Neural progenitor cell (in vitro differentiated cells): ENCODE data around the gene AVP. TPM values are rescaled to one million over a fixed set of nuclear protein-coding genes. Genes with fewer than 3 reads are reported as not detected.

Experiments
- DNase-seq: peaks from one replicate; pipeline ENCODE4 v3.0.0-alpha.2; 2016; ENCODE audit warnings: low spot score
- H2AFZ ChIP-seq: fragments of 200-600 bp; sonication (generic); replicated peaks from 2 replicates; pipeline ENCODE4 v1.6.1; 2016; ENCODE audit warnings: antibody characterized with exemption
- H3F3A ChIP-seq: fragments of 200-600 bp; sonication (generic); 2 replicates; pipeline ENCODE4 v1.6.1; 2016; ENCODE audit warnings: antibody characterized with exemption, low read depth
- H3K27ac ChIP-seq: fragments of 200-600 bp; sonication (generic); 2 replicates; pipeline ENCODE4 v1.5.1; 2016; ENCODE audit warnings: mild to moderate bottlenecking
- H3K27me3 ChIP-seq: fragments of 200-600 bp; sonication (generic); 2 replicates; pipeline ENCODE4 v1.6.1; 2016; ENCODE audit warnings: mild to moderate bottlenecking, moderate library complexity
- H3K36me3 ChIP-seq: fragments of 200-600 bp; sonication (generic); 2 replicates; pipeline ENCODE4 v1.5.1; 2016
- H3K4me1 ChIP-seq: fragments of 200-600 bp; sonication (generic); 2 replicates; pipeline ENCODE4 v1.6.1; 2016; ENCODE audit warnings: mixed run types
- H3K4me2 ChIP-seq: fragments of 200-600 bp; sonication (generic); 2 replicates; pipeline ENCODE4 v1.6.1; 2016
- H3K4me3 ChIP-seq: fragments of 200-600 bp; sonication (generic); 2 replicates; pipeline ENCODE4 v1.5.1; 2016
- H3K79me2 ChIP-seq: fragments of 200-600 bp; sonication (generic); 2 replicates; pipeline ENCODE4 v1.6.1; 2016; ENCODE audit warnings: low read depth
- H3K9ac ChIP-seq: fragments of 200-600 bp; sonication (generic); 2 replicates; pipeline ENCODE4 v1.6.1; 2016
- H3K9me3 ChIP-seq: fragments of 200-600 bp; sonication (generic); 2 replicates; pipeline ENCODE4 v1.5.1; 2016; ENCODE audit warnings: low read depth
- H4K20me1 ChIP-seq: fragments of 200-600 bp; sonication (generic); 2 replicates; pipeline ENCODE4 v1.6.1; 2016; ENCODE audit warnings: low read depth
- H3K27ac Mint-ChIP-seq: 3 replicates; pipeline ENCODE4 v1.8.0; 2021; ENCODE audit warnings: mixed read lengths
- H3K27me3 Mint-ChIP-seq: 2 replicates; pipeline ENCODE4 v1.8.0; 2022; ENCODE audit warnings: low read depth, mild to moderate bottlenecking, inconsistent platforms, moderate library complexity, mixed read lengths; ENCODE audit not compliant: insufficient read depth
- H3K36me3 Mint-ChIP-seq: 3 replicates; pipeline ENCODE4 v1.8.0; 2021; ENCODE audit warnings: mixed read lengths
- H3K4me1 Mint-ChIP-seq: 3 replicates; pipeline ENCODE4 v1.8.0; 2021; ENCODE audit warnings: mixed read lengths
- H3K4me3 Mint-ChIP-seq: 3 replicates; pipeline ENCODE4 v1.8.0; 2021; ENCODE audit warnings: mild to moderate bottlenecking, moderate library complexity, mixed read lengths
- H3K9me3 Mint-ChIP-seq: 3 replicates; pipeline ENCODE4 v1.8.0; 2020; ENCODE audit warnings: mixed read lengths
- EZH2 ChIP-seq: fragments of 200-600 bp; sonication (generic); IDR thresholded peaks from 2 replicates; pipeline ENCODE4 v1.6.1; 2017; ENCODE audit warnings: antibody characterized with exemption, mild to moderate bottlenecking, moderate library complexity
- EZH2phosphoT487 ChIP-seq: fragments of 200-600 bp; sonication (generic); IDR thresholded peaks from 2 replicates; pipeline ENCODE4 v1.6.1; 2017; ENCODE audit warnings: antibody characterized with exemption
- total RNA-seq: library from RNA; depleted of rRNA; stranded (reverse); fragments of >200 nt; gene quantifications from 2 replicates; pipeline ENCODE4 v1.2.3, GENCODE V29; 2015; ENCODE audit warnings: low replicate concordance
- TF ChIP-seq, protein P1 (sequence below): fragments of 200-600 bp; sonication (generic); IDR thresholded peaks from 2 replicates; pipeline ENCODE4 v1.5.1; 2017; ENCODE audit warnings: antibody characterized with exemption, mild to moderate bottlenecking

Gene AVP
- total RNA-seq, 1 donor from 2014 or later, result not detected

DNA sequence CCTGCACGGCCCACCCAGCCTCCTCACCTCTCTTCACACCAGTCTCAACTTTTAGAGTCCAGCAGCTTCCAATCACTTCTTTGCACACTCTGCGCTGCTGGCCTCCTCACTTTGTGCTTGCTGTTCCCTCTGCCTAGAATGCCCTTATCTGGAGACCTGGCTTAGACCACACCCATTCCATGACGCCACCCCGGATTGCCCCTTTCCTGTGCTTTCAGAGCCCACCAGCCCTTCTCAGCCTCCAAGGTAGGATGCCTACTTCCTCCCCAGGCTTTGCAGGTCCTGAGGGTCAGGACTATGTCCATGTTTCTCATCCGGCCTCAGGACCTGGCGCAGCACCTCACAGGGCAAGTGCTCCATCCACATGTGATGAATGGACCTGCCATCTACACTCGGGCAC, 27.0 kb upstream of the AVP start:
- no peaks in the 10 kb centered on the region for H3K9me3 ChIP-seq
- H3K36me3 ChIP-seq, result no peaks in the 10 kb centered on the region

DNA sequence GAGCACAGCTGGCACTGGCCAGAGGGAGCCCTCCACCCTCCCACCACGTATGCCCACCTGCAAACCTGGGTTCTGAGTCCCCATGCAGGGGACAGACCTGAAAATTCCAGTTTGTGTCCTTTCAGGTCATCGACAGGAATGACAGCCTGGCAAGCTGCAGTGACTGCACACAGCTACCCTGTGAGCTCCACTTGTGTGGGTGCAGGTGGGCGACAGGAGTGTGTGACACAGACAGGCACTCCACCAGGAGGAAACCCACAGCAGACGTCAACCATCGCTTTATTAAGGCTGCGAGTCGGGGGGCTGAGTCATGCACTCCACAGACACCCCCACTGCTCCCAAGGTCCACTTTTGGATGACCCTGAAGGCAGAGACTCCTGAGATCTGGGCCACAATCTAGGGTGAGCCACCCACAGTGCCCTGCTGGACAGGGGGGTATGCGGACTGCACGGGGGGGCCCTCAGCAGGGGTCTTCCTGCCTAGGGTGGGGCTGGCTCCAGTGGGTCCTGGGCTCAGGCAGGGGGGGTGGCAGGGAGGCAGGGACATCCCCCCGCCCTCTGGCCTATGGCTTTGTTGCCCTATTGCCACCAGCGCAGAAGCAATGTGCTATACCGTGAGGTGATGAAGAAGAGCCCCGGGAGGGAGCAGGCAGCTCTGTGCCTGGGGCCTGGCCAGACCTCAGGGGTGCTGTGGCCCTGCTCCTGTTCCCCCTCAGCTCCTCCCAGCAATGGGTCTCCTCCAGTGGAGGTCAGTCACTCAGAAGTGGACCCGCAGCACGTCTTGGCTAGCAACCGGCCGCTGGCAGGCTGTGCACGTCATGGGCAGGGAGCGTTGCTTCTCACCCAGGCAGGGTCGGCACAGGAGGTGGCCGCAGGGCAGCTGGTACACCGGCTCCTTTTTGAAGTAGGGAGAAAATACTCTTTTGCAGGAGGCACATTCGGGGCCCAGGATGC, 25.1 kb upstream of the AVP start:
- Histone ChIP-seq H3K27ac (no peak overlapping the region), H3F3A (peaks cover 25% of the 10 kb centered on the region), H3K9me3 (no peaks in the 10 kb centered on the region), H4K20me1 (peaks cover 7% of the 10 kb centered on the region), H3K4me2 (no peak overlapping the region), H3K4me1 (peaks cover 18% of the 10 kb centered on the region), H2AFZ (no peak overlapping the region), H3K79me2 (no peaks in the 10 kb centered on the region), H3K36me3 (no peaks in the 10 kb centered on the region), H3K9ac (no peak overlapping the region), H3K4me3 (no peak overlapping the region), H3K27me3 (no peaks in the 10 kb centered on the region)
- H3K36me3 Mint-ChIP-seq, result peaks cover 8% of the 10 kb centered on the region
- H3K27me3 Mint-ChIP-seq, result peaks cover 4% of the 10 kb centered on the region
- TF ChIP-seq EZH2, result no peak
- no peak for TF ChIP-seq EZH2phosphoT487
- TF ChIP-seq, protein P1, sequence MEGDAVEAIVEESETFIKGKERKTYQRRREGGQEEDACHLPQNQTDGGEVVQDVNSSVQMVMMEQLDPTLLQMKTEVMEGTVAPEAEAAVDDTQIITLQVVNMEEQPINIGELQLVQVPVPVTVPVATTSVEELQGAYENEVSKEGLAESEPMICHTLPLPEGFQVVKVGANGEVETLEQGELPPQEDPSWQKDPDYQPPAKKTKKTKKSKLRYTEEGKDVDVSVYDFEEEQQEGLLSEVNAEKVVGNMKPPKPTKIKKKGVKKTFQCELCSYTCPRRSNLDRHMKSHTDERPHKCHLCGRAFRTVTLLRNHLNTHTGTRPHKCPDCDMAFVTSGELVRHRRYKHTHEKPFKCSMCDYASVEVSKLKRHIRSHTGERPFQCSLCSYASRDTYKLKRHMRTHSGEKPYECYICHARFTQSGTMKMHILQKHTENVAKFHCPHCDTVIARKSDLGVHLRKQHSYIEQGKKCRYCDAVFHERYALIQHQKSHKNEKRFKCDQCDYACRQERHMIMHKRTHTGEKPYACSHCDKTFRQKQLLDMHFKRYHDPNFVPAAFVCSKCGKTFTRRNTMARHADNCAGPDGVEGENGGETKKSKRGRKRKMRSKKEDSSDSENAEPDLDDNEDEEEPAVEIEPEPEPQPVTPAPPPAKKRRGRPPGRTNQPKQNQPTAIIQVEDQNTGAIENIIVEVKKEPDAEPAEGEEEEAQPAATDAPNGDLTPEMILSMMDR, result no peak
- no peak for DNase-seq
- no peak overlapping the region for H3K27ac Mint-ChIP-seq
- H3K9me3 Mint-ChIP-seq, result no peaks in the 10 kb centered on the region
- H3K4me3 Mint-ChIP-seq, result no peak overlapping the region
- peaks cover 11% of the 10 kb centered on the region for H3K4me1 Mint-ChIP-seq

More for the DNA sequence above, 27.0 kb upstream of the AVP start:
- peaks cover 13% of the 10 kb centered on the region for H4K20me1 ChIP-seq
- TF ChIP-seq, protein P1, result no peak
- no peak for TF ChIP-seq EZH2phosphoT487
- TF ChIP-seq EZH2, result no peak
- peaks cover 13% of the 10 kb centered on the region for H3F3A ChIP-seq
- H3K4me1 ChIP-seq, result peaks cover 13% of the 10 kb centered on the region
- H3K9ac ChIP-seq, result no peak overlapping the region
- Mint-ChIP-seq H3K9me3 (no peaks in the 10 kb centered on the region), H3K27me3 (peaks cover 6% of the 10 kb centered on the region), H3K27ac (no peak overlapping the region), H3K4me3 (no peak overlapping the region), H3K36me3 (peaks cover 8% of the 10 kb centered on the region), H3K4me1 (peaks cover 14% of the 10 kb centered on the region)
- H3K27me3 ChIP-seq, result no peaks in the 10 kb centered on the region
- H3K79me2 ChIP-seq, result no peaks in the 10 kb centered on the region
- no peak overlapping the region for H3K4me3 ChIP-seq
- H3K27ac ChIP-seq, result no peak overlapping the region
- H2AFZ ChIP-seq, result no peak overlapping the region
- no peak for DNase-seq
- H3K4me2 ChIP-seq, result no peak overlapping the region

DNA sequence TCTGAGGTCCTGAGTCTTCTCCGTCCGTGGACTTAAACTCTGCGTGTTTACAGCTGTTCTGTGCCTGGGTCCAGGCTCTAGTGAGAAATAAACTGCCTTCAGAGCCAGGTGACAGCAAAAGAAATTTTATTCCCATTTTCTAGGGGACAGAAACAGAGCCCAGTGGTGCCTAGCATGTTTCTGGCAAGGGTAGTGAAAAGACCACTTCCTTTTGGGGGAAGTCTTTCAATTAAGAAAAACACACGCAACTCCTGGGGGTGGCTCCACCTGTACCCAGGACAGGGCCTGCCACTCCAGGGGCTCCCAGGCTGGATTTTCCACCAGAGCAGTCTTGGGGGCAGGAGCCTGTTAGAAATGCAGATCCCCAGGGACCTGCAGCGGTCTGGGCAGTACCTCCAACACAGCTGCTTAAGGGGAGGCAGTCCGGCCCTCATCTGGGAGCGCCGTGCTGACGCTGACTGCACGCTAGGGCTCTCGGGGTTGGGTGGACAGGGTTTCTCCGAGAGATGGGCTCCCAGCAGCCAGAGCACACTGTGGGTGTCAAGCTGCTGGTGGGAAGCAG, 23.0 kb upstream of the AVP start:
- no peak overlapping the region for H3K27ac Mint-ChIP-seq
- no peak for DNase-seq

More for the DNA sequence above, 23.0 kb upstream of the AVP start:
- Histone ChIP-seq H3K36me3 (no peaks in the 10 kb centered on the region), H3K4me2 (peak overlapping the region; percentile 56), H3K4me1 (peaks cover 18% of the 10 kb centered on the region), H3K9ac (no peak overlapping the region), H4K20me1 (peaks cover 7% of the 10 kb centered on the region), H3F3A (peaks cover 25% of the 10 kb centered on the region), H3K27ac (peak overlapping the region; percentile 80), H2AFZ (no peak overlapping the region), H3K4me3 (no peak overlapping the region), H3K27me3 (no peaks in the 10 kb centered on the region), H3K9me3 (no peaks in the 10 kb centered on the region), H3K79me2 (no peaks in the 10 kb centered on the region)
- Mint-ChIP-seq H3K27me3 (peaks cover 5% of the 10 kb centered on the region), H3K4me3 (no peak overlapping the region), H3K36me3 (no peaks in the 10 kb centered on the region), H3K4me1 (peaks cover 7% of the 10 kb centered on the region), H3K9me3 (no peaks in the 10 kb centered on the region)
- TF ChIP-seq, protein P1, result no peak
- TF ChIP-seq EZH2phosphoT487 (no peak), EZH2 (no peak)
